HG03571 (cell line): ENCODE data around the gene GPRC5C.

Experiments
- ATAC-seq: cut with Tn5 transposase; IDR thresholded peaks from one replicate; pipeline ENCODE4 v1.9.1; 2021; ENCODE audit not compliant: unreplicated experiment

GPRC5C gene

GRCh38 chr17:74431568-74432423, at the start of gene GPRC5C:
Gene GPRC5C (plus strand): TSS chr17:74432088. CDS start chr17:74439777, 7,689 bp downstream.
- no peak for ATAC-seq

DNA sequence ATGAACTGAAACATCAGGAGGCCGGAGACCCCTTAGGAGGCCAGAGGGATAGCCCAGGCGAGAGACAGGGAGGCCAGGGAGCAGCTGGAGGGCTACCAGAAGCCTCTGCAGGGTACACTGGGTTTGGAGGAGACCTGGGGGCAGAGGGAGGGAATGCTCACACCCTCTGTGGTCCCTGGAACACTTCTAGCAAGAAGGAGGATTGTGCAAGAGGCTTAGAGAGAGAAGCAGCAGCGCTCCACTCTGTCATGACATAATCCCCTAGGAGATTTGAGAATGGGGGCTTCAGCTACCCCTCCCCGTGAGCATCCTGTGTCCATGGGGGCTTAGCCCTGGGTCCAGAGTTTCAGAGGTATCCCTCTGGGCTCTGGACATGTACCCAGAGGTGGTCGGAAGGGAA, 48.7 kb upstream of the GPRC5C start:
- no peak for ATAC-seq

DNA sequence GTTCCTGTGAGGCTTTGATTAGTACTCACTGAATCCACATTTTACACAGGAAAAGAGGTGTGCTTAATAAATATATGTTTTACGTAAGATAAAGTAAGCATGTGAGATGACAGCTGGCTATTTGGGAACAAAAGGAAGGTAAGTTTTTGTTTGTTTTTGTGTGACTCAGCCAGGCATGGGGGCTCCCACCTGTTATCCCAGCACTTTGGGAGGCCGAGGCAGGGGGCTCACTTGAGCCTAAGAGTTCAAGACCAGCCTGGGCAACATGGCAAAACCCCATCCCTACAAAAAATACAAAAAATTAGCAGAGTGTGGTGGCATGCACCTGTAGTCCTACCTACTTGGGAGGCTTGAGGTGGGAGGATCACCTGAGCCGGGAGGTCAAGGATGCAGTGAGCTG, 46.7 kb upstream of the GPRC5C start:
- ATAC-seq: no peak

DNA sequence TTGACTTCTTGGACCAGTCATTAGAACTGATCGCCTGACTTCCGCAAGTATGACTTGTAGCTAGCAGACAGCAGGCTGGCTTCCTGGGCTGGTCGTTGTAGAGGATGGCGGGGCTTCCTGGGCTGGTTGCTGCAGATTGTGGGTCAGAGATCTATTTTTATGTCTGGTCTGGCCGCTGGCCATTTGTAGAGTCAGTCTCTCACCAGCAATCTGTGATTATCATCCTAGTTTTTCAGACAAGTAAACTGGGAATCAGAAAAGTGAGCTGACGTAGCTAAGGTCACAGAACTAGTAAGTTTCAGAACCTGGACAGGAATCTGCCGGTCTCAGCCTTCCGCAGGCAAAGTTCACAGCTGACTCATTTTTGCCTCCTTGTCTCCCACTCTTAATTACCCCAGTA, 45.5 kb upstream of the GPRC5C start:
- ATAC-seq: no peak

DNA sequence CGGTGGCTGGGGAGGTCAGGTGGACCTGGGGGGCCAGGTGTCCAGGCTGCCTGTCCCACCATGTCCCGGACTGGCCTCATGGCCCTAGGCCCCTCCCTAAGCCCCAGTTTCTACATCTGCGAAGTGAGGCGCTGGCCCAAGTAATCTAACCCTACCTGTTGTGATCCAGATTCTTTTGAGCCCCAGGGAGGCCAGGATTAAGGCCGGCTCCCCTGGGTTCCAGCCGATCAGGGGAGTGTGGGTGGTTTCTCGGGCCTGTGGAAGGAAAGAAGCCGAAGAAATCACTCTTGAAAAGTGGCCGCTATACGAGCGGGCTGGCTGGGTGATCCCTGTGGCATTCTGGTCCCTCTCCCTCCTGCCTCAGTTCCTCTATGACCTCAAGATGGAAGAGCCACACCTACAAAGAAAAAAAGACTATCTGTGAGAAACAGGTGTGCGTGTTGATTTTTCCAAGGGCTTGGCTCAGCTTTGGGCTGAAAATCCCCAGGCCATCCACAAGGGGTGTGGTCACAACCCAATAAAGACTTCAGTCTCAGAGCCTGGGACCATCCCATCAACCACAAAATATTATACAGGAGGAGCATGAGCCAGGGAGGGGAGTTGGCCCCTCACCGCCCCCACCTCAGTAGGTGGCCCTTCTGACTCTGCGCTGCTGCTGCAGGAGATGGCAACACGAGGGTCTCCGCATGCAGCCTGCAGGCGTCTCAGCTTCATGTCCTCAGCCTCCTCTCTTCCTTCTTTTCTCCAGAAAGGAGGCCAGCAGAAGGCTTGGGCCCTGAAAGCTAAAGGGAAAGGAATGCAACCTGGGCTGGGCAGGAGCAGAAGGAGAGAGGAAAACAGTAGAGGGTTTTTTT, 44.3 kb upstream of the GPRC5C start:
- ATAC-seq: no peak

DNA sequence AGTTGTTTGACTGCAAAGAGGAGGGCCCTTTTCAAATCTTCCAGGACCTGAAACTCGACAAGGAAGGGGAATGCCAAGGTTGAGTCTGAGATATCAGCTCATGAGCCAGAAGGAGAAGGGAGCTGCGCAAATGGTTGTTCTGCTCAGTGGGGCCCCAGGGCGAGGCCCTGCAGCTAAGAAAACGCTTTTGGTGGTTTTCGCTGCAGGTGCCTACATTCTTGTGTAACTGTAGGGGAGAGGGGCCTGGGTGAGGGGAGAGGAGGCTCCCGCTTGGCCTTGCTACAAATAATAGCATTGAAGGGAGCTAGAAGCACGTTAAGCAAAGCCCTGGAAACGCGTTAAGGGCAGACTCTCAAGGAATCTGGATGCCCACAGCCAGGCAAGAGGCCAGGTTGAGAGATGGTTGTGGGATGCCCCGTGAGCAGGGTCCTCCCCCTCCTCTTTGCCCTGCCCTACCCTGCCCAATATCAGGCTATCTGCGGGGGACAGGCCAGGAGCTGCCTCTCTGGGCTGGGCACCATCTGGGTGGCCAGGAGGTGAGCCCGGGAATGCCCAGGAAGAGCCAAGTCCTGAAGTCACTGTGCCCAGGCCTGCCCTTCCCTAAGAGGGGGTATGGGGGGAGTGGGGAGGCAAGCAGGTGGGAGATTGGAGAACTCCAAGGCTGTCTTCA, 42.7 kb upstream of the GPRC5C start:
- ATAC-seq: no peak

- ATAC-seq: no peak
Measured at GRCh38 chr17:74389937-74390679, 41.8 kb upstream of the GPRC5C start.

GRCh38 chr17:74390680-74391653, 40.9 kb upstream of the GPRC5C start:
- ATAC-seq: no peak

- ATAC-seq: no peak
Measured at GRCh38 chr17:74391771-74392170, 40.1 kb upstream of the GPRC5C start.

GRCh38 chr17:74392848-74393247, 39.0 kb upstream of the GPRC5C start:
- no peak for ATAC-seq

DNA sequence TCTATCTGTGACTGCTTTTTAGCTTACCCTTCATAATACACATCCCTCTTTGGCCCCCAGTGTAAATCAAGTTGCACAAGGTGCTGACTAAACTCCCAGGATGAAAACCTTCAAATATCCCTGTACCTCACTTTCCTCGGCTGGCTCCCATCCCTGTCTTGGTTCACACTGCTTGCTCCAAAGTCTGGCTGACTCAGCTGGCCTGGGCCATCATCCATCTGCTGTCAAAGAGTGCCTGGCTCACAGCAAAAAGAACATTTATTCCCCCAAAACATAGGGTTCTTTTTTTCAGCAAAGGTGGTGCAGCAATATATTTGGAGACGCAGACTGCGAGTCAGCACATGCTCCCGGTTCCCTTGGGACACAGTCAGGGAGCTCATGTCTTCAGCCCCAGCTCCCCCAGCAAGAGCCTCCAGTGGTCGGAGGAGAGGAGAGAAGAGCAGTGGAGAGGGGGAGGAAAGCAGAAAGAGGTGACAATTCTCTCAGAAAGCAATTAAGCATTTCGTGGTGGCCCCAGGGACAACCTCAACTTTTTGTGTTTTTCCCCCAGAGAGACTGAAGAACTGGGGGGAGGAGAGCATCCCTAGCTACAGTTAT, 38.4 kb upstream of the GPRC5C start:
- no peak for ATAC-seq

GRCh38 chr17:74394275-74394950, 37.5 kb upstream of the GPRC5C start:
- no peak for ATAC-seq

DNA sequence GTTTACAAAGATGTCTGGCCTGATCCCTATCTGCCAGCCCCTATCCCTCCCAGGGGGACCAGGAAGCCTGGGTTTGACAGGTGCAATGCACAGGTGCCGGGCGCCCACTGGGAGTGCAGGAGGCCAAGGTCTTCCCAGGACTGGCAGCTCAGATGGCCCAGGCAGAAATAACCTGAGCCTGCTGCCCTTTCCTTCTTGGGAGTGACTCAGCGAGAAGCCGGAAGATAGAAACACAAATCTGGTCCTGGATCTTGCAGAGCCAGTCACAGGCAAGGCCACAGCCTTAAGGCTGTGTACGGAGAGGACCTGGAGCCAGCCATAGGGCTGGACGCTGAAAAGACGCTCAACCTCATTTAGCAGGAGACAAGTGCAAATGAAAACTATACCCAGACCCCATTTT, 36.9 kb upstream of the GPRC5C start:
- ATAC-seq: no peak

GRCh38 chr17:74396567-74396966, 35.3 kb upstream of the GPRC5C start:
- ATAC-seq: no peak

DNA sequence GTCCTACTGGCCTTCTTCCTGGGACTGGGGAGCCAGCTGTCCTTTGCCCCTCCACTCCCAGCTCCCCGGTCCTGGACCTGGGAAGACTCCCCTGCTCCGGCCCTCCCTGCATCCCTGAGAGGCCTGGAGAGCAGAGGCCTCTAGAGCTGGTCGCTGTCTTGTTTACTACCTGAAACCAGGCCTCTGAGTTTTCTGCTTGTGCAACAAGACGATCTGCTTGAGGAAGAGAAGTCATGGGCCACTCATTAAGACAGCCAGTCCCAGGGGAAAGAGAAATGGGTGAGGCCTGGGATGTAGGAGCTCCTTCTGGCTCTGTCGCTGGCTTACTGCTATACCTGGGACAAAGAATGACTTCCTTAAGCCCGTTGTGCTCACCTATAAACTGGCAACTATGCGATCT, 29.8 kb upstream of the GPRC5C start:
- no peak for ATAC-seq

DNA sequence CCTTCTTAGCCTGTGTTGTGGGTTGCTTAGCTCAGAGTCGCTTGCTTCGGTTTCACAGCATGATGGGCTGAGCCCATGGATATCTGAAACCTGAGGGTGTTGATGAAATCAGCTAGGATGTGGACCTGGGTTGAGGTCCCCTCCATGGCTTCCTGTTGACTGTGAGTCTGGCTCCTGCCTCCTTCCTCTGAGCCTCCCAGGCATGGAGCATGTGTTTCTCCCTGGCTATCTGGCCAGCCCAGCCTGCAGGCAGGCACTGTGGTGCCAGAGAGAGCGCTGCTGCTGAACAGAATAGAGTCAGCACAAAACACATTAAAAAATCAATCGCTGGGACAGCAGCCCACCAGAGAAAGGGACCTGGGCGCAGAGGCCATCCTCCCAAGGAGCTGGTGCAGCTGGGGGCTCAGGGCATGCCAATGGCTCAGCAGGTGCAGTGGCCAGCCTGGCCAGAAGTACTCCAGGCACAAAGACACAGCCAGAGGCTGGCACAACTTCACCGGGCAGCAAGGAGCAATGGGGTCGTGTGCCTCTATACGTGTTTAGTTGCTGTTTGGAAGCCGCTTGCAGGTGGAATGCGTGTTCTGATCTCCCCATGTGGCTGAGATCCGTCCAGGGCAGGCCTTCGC, 28.3 kb upstream of the GPRC5C start:
- ATAC-seq: no peak

DNA sequence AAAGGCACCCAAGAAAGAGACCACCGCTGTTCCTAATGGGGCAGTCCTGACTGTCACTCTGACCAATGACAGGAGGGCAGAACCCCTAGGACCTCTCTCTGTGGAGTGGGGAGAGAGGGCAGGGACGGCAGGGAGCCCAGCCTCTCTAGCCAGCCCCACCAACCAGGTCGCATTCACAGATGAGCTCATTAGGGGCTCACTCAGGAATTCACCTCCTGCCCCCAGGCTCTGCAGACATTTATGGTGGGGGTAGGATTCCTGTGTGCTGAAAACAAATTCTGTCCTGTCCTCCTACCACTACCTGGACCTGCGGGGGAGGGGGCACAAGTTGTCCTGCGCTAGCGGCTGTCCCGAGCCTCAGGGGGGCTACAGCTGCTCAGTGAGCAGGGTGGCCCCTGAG, 27.7 kb upstream of the GPRC5C start:
- no peak for ATAC-seq

- ATAC-seq: no peak
Measured at GRCh38 chr17:74404789-74405188, 27.1 kb upstream of the GPRC5C start.
